UCSD-AML1 (cell line): ENCODE measurements around the gene SH2D3A.
"Not testable (repeated sequence)": the region's sequence is repeated elsewhere in the genome, so short reads cannot be mapped to it uniquely, and the experiment has no call there.

Experiments
- DNase-seq: peaks from one replicate; lab custom pipeline; 2025; ENCODE audit not compliant: unreplicated experiment; lab: John Stamatoyannopoulos, UW

The SH2D3A gene

DNA sequence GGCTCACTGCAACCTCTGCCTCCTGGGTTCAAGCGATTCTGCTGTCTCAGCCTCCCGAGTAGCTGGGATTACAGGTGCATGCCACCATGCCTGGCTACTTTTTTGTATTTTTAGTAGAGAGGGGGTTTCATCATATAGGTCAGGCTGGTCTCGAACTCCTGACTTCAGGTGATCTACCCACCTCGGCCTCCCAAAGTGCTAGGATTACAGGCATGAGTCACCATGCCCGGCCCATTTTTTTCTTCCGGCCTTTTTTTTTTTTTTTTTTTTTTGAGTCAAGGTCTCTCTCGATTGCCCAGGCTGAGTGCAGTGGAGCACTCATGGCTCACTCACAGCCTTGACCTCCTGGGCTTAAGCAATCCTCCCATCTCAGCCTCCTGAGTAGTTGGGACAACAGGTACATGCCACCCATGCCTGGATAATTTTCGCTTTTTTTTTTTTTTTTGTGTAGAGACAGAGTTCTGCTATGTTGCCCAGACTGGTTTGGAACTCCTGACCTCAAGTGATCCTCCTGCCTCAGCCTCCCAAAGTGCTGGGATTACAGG, 4.9 kb downstream of the SH2D3A start:
- not testable (repeated sequence) for DNase-seq

DNA sequence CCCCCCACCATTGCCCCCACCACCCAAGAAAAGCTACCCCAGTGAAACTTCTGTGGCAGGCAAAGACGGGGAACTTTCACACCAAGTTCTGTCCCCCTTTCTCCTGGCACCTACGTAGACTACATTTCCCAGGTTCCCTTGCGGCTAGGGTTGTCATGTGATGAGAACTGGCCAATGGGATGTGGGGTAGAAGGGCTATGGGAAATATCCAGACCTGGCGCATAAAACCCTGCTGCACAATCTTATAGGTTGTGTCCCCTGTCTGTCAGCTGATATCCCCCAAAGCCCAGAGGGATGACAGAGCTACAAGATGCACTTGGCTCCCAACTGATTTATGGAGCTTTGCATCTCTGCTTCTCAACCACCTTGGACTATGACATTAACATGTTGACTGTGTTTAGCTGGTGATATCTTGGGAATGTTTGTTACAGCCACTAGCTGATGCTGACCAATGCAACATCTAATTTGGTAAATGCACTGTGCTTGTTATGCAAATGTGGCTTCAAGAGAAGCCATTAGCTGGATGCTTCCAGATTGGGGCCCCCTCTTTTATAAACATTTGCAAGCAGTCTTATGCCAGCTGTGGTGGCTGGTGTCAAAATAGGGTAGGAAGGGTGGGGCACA, 6.1 kb downstream of the SH2D3A start:
- DNase-seq = no peak

DNA sequence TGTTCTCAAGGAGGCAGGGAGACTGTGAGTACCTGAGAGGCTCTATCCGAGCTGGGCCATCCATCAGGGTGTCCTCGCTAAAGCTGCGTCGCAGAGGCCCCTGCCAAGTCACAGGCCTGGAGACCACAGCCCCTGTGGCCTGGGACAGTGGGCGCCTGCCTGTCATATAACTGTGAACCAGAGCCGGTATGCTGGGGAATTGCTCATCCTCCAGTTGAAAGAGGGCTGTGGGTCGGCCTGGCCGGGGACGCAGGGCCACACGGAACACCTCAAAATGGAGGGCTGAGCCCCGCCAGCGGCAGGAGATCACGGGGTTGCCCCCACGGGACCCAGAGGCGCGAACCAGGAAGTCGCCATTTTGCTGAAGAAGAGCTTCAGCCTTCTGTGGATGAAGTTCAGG, 6.6 kb downstream of the SH2D3A start:
- DNase-seq = no peak

DNA sequence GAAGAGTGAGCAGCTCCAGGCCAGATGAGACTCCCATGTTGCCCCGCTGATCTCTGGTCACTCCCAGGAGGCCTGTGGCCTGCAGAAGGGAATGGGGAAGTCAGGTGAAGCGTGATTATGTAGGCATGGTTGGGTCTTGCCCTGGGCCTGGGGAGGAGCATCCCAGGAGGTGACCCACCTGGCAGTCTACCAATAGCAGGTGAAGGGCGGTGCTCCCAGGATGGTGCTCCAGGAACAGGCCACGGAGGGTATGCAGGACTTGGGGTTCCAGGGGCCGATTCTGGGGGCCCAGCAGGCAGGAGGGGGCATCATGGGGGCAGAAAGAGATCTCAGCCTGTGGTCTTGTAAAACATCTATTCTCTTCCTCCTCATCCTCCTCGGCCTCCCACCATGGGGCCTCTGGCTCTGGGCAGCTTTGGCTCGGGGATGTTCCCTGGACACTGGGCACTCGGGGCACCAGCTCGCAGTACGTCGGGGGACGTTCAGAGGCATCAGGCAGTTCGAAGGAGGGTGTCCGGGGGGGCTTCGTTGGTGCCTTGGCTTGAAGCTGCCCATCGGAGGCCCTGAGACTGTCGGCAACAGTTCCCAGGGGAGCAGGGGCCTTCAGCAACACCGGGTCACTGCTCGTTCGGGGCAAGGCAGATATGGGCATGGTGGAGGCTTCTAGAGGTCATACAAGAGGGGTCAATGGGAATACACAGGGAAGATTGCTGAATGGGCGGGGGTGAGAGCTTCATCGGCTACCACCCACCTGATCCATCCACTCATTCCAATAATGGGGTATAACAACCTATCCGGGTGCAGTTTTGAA, 12.4 kb downstream of the SH2D3A start:
- no peak for DNase-seq

DNA sequence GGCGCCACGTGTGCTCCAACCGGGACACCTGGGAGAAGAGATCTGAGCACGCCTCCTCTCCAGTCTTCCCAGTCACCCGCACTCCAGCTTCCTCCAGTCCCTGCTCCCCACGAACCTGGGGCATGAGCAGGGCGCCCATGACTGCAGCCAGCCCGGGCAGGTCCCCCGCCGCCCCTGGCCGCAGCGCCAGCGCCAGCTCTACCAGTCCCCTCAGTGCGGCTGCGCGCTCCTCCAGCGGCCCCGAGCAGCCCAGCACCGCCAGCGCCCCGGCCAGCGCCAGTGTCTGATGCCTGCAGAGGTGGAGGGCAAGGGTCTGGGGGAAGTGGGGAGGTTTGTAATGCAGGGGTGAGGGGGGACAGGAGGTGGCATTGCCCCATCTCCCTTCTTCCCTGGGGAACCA, 13.1 kb downstream of the SH2D3A start:
- DNase-seq = no peak

DNA sequence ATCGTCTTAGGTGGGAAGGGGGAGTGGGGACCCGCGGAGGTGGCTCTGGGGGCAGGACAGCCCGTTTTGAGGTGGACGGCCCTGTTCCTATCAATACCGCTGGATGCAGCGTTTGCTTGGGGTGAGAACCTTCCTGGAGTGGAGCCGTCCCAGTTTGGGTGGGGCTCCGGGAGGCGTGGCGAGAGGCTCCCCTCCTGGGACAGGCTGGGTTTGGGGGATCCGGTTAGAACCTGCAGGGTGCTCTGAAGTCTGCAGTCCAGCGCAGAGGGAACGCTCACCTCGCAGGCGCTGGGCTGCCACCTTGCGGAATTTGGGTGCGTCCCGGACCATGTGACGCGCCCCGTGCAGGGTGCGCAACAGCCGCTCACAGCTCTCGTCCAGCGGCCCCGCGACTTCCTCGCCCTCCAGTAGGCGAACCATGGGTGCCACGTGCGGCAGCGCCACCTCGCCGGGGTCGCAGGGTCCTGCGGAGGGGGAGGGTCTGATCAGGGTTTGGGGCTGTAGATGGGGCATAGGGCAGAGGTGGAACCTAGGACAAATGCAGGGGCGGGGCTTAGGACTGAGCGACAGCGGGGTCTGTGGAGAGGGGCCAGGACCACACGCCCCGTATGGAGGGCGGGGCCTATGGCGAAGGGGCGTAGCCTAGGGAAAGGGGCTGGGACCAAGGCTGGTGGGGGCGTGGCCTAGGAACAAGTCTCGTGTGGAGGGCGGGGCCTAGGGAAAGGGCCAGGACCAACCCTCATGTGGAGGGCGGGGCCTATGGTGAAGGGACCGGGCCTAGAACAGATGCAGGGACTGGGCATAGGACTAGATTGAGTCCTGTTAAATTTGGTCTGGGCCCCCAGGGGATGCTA, 13.8 kb downstream of the SH2D3A start:
- DNase-seq = no peak

DNA sequence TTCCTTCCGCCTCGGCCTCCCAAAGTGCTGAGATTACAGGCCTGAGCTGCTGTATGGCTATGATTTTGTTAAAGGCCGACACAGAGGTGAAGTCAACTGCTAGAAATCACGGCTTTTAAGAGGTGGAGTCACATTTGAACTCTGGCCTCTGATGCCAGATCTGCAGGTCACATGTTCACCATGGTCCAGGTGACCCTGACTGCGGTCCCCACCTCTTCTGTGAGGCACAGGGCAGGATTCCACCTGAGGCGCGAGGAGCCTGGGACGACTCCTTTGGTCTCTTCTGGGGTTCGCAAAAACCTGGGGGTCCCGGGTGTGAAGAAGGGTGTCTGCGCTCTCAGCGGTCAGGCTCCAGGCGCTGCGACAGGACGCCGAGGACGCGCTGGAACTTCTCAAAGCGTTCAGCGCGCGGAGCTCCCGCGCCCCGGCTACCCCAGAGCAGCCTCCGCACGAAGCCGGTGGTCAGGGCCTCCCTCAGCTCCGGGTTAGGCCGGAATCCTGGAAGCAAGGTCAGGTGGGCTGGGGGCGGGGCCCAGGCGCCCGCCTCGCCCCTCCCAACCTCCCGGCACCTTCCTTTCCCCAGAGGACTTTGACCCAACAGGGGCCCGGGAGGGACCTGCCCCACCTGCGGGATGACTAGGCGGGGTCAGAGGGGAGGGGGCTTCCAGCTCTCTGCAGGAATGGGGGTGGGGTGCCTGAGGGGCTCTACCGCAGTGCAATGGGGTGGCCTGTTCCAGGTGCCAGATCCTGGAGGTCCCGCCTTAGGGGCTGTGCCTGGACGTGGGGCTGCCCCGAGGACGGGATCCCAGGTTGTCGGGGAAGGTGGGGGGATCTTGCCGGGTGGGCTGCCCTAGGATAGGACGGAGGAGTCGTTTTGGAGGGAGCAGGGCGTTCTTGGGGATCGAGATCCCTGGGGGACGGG, 14.7 kb downstream of the SH2D3A start:
- DNase-seq = no peak

DNA sequence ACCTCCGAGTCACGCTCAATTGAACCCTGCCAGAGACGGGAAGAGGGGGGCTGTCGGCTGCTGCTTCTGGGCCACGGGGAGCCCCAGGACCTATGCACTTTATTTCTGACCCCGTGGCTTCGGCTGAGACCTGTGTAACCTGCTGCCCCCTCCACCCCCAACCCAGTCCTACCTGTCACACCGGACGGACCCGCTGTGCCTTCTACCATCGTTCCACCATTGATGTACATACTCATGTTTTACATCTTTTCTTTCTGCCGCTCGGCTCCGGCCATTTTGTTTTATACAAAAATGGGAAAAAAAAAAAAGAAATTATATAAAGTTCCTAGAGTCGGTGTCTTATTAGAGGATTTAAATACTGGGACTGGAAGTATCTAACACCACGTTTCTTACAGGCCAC, 16.0 kb downstream of the SH2D3A start:
- no peak for DNase-seq

DNA sequence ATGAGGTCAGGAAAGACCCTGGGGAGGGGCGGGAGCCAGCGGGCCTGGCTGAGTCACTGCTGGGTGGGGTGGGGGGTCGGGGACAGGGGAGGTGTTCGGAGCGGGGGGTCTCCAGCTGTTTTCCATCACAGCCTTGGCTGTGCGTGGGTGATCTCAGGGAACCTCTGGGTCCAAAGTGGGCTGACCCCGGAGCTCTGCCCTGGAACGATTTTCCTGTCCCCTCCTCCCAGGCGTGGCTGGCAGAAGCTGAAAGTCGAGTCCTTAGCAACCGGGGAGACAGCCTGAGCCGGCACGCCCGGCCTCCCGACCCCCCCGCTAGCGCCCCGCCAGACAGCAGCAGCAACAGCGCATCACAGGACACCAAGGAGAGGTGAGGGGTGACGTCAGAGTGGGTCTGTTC, 17.2 kb downstream of the SH2D3A start:
- DNase-seq = no peak

DNA sequence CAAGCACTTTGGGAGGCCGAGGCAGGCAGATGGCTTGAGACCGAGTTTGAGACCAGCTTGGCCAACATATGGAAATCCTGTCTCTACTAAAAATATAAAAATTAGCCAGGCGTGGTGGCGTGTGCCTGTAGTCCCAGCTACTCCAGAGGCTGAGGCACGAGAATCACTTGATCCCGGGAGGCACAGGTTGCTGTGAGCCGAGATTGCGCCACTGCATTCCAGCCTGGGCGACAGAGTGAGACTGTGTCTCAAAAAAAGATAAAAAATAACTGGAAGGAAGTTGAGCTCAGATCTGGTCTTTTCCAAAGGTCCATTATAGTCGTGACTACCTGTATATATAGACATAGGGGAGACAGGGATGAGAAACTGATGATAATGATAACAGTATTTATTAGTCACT, 18.7 kb downstream of the SH2D3A start:
- not testable (repeated sequence) for DNase-seq

DNA sequence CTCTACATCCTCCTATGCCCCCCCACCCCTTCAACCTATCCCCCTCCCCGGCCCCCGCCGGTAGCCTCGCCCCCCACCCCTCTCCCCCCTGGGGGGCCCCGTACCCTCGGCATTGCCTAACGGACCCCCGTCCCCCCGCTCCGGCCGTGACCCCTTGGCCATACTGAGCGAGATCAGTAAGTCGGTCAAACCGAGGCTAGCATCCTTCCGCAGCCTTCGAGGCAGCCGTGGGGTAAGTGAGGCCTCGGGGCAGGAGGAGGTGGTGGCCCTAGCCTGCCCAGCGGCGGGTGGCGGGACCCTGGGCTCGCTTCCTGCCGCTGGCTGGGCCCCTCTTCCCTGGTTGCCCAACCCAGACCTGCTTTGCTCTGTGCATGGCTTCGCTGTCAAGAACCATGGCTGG, 21.3 kb downstream of the SH2D3A start:
- DNase-seq = no peak

DNA sequence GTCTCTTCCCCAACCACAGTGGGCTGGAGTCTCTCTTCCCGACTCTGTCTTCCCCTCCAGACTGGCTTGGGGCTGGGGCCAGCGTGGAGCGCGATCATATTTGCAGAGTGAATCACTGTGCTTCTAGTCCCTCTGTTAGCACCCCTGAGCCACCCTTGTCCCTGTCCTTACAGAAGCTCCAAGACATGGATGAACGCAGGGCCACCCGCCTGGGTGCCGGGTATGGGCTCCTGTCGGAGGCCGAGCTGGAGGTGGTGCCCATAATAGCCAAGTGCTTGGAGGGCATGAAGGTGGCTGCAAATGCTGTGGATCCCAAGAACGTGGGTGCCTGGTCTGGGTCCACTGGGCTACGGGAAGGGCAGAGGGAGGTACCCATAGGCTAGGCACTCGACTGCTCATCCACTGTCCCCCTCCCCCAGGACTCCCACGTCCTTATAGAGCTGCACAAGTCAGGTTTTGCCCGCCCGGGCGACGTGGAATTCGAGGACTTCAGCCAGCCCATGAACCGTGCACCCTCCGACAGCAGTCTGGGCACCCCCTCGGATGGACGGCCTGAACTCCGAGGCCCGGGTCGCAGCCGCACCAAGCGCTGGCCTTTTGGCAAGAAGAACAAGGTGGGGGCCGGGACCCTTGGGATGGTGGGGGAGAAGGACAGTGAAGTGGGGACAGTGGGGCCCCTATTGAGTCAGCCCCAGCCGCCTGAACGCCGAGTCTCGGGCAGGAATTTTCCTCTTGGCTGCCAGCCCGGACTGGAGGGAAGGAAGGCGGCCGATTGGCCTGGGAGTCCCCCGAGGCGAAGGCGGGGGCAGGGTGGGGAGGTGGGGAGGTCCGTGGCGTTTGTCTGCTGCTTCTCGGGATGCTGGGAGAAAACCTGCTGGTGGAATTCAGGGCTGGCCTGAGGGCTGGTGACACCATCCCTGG, 22.6 kb downstream of the SH2D3A start:
- no peak for DNase-seq

DNA sequence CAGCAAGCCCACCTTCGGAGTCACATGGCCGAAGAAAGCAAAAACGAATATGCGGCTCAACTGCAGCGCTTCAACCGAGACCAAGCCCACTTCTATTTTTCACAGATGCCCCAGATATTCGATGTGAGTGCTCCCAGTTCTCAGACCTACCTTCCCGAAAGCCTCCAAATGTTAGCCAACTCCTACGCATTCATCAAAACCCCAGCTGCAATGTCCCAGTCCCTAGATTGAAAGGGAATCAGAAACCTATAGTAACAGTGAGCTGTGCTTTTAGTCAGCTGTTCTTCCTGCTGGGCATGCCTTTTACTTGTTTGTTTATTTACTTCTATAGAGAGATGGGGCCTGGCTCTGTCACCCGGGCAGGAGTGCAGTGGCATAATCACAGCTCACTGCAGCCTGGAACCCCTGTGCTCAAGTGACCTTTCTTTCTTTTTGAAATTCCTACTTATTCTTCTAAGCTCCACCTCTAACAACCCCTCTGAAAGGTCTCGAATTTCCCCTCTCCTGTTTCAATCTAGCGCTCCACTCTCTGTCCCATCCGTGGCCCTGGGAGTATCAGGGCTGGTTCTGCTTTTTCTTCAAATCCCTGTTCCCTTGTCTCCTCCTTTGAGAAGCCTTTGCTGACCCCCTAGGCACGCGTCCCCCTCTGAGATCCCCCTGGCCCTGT, 23.4 kb downstream of the SH2D3A start:
- DNase-seq = no peak

DNA sequence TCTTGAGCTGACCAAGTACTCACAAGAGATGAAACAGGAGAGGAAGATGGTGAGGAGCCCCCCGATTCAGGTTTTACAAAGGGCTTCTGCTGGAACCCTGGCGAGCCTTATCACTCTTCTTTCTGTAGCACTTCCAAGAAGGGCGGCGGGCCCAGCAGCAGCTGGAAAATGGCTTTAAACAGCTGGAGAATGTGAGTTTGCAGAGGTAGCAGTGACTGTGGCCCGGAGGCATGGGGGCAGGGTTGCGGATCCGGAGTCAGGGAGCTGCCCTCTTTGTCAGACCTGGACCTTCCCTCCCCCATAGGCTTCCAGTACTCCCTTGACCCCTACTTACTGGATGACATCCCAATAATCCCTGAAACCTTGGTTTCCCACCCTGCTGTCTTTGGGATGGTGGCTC, 24.2 kb downstream of the SH2D3A start:
- DNase-seq = no peak

DNA sequence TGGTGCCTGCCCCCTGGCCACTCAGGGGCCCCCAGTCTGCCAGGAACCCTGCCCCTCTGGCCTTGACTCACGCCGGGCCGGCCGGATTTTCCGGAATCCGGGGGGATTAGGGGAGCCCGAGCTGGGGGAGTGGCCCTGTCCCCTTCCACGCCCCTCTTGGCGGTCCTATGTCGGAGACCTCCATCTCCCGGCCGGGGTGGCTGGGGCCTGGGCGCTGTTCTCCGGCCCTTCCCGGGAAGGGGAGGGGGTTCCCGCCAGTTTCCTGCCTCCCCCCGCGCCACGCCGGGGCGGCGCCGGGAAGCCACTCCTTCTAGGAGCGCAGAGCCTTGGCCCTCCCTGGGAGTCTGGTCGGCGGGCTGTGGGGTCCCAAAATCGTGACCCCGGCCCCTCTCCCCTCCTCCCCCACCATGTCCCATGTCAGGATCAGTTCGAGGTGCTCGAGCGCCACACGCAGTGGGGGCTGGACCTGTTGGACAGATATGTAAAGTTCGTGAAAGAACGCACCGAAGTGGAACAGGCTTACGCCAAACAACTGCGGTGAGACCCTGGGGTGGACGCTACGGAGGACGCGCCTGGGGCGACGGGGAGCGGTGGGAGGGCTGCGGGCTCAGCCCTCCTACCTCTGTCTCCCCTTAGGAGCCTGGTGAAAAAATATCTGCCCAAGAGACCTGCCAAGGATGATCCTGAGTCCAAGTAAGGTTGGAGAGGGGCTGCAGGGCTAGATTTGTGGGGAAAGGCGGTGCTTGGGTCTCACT, 26.5 kb downstream of the SH2D3A start:
- DNase-seq = peak; percentile 36

DNA sequence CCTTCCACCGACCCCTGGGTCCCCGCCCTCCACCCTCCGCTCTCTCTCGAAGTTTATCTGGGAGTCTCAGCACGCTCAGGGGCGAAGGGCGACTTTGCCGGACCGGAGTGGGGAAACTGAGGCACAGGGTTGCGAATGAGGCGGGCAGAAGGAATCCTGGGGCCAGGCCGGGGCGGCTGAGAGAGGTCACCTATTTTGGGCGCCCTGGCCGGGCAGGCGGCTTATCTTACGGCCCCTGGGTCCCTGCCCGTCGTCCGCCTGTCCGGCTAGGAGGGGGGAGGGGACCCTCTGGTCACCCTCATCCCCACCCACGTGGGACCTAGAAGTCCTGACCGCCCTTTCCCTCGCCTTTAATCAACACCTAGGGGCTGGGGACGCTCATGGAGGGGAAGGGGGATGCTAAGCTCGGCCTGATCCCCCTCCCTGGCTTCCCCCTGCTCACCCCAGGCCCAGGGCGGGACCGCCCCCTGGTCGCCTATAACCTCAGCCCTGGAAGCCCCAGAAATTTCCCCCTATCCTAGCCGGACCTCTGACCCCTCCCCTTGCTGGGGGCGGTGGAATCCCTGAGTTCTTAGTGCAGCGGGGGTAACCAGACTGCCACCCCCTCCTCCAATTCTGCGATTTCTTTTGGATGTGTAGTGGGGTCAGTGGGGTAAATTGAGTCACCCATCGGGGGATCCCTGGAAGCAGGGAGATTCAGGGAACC, 27.2 kb downstream of the SH2D3A start:
- no peak for DNase-seq

DNA sequence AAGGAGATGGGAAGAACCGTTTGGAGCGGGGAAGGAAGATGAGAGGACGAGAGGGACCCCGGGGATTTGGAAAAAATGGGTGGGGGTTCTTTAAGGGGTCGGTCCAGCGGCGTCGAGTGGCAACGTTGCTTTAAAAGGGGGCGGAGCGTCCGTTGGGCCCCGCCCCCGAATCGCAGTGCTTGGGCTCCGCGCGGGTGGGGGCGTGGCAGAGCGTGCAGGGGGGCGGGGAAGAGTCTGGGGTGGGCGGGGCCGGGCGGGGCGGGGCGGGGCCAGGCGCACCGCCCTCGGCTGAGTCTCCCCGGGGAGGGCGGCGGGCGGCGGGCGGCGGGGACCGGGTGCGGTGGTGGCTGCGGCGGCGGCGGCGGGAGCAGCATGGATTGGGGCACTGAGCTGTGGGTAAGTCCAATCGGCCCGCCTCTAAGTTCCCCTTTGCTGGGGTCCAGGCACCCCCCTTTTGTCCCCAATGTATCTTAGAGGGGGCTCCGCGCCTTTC, 27.8 kb downstream of the SH2D3A start, which contains the start of gene TRIP10:
Gene TRIP10, plus strand, starts transcription at position 291 of the 493 bp plus-strand sequence. Its CDS starts 82 bp downstream, at position 373.
- DNase-seq = peak; percentile 88
